Activated B cell treated with CpG ODN at 0.5 μM for 24 hours (primary cell): ENCODE results near the gene TRAF3IP3. TPM values are rescaled to one million over a fixed set of nuclear protein-coding genes. Genes with fewer than 3 reads are reported as not detected.

Source experiments
- ATAC-seq: fragments of 200-7000 bp; cut with Tn5 transposase; one replicate; pipeline ENCODE4 v1.10.0; 2021; ENCODE audit warnings: low read depth, mild to moderate bottlenecking, moderate library complexity
- CTCF ChIA-PET: fragments of 350-600 bp; sonication (Branson Sonifier 250); formaldehyde crosslinking; loops from one replicate; lab custom pipeline; 2021; ENCODE audit warnings: antibody characterized with exemption; lab: Charles Lee
- POLR2A ChIA-PET: fragments of 350-600 bp; sonication (Branson Sonifier 250); formaldehyde crosslinking; loops from one replicate; lab custom pipeline; 2021; ENCODE audit warnings: antibody characterized with exemption; lab: Charles Lee
- DNase-seq: peaks from one replicate; pipeline ENCODE4 v3.0.0; 2022
- H3K27ac Mint-ChIP-seq: one replicate; pipeline ENCODE4 v1.8.0; 2020; ENCODE audit warnings: mixed read lengths
- H3K27me3 Mint-ChIP-seq: one replicate; pipeline ENCODE4 v1.8.0; 2021; ENCODE audit warnings: mixed read lengths
- H3K36me3 Mint-ChIP-seq: one replicate; pipeline ENCODE4 v1.8.0; 2021; ENCODE audit warnings: low read depth, mixed read lengths
- H3K4me1 Mint-ChIP-seq: one replicate; pipeline ENCODE4 v1.8.0; 2021; ENCODE audit warnings: mixed read lengths
- H3K4me3 Mint-ChIP-seq: one replicate; pipeline ENCODE4 v1.8.0; 2020; ENCODE audit warnings: mild to moderate bottlenecking, mixed read lengths
- H3K9me3 Mint-ChIP-seq: one replicate; pipeline ENCODE4 v1.8.0; 2020; ENCODE audit warnings: mixed read lengths
- intact Hi-C: fragments of 100-400 bp; cut with micrococcal nuclease; formaldehyde crosslinking; loops from one replicate; pipeline ENCODE4 v1.15.1; 2024
- total RNA-seq: library from RNA; stranded (reverse); gene quantifications from 2 replicates; pipeline ENCODE4 v1.2.3, GENCODE V29; 2022
- TF ChIP-seq, protein P1 (sequence below): fragments of 200-600 bp; IDR thresholded peaks from one replicate; pipeline ENCODE4 v1.8.0; 2022; ENCODE audit warnings: antibody characterized with exemption, mild to moderate bottlenecking

TRAF3IP3 gene
- 158 and 166 TPM in 2 replicates for total RNA-seq

DNA sequence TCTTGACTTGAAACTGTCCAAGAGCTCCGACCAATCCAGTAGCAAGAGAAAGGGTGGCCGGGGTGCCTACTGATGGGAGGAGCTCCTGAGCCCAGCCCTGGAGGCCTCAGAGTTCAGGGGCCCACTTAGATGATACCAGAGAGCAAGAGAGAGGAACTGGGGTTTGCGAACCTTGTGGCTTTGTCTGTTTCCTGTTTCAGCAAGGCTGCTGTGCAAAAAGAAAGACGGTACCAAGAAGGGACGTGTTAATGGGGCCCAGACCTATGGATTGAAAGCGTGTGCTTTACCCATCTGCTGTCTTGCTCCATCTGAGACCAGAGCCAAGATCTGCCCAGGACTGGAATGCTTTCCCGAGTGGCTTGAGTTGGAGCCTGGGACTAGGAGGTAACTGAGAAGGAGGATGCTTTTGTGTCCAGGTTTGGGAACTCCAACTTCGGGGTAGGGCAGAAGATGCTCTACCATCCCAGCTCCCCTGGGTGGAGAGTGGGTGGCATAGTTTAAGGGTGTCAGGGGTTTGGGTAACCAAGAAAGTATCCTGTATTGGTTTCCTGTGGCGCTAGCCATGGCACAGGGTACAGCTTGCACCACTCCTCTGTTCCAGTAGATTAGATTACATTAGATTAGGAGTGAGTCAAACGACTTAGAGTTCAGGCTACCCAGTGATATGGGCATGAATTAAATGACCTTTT lies at the start of gene TRAF3IP3:
Gene TRAF3IP3, plus strand, starts transcription at position 128 of the 689 bp plus-strand sequence. CDS start 3,987 bp downstream, outside the sequence.
- ATAC-seq (peak; percentile 91), DNase-seq (peak; percentile 41)
- TF ChIP-seq, protein P1, sequence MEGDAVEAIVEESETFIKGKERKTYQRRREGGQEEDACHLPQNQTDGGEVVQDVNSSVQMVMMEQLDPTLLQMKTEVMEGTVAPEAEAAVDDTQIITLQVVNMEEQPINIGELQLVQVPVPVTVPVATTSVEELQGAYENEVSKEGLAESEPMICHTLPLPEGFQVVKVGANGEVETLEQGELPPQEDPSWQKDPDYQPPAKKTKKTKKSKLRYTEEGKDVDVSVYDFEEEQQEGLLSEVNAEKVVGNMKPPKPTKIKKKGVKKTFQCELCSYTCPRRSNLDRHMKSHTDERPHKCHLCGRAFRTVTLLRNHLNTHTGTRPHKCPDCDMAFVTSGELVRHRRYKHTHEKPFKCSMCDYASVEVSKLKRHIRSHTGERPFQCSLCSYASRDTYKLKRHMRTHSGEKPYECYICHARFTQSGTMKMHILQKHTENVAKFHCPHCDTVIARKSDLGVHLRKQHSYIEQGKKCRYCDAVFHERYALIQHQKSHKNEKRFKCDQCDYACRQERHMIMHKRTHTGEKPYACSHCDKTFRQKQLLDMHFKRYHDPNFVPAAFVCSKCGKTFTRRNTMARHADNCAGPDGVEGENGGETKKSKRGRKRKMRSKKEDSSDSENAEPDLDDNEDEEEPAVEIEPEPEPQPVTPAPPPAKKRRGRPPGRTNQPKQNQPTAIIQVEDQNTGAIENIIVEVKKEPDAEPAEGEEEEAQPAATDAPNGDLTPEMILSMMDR = no peak
- Mint-ChIP-seq H3K36me3 (peaks cover 33% of the 10 kb centered on the region), H3K4me1 (peaks cover 85% of the 10 kb centered on the region), H3K4me3 (peak within 1 kb of the TSS; percentile 96), H3K27me3 (no peaks in the 10 kb centered on the region), H3K9me3 (no peaks in the 10 kb centered on the region), H3K27ac (peak within 1 kb of the TSS; percentile 99)
- intact Hi-C loops = loop anchor here (1.0 to 5.0 kb wide), 6 partner anchors 9 to 1501 kb away; partner anchors contain the start of genes RCOR3 and UTP25
- CTCF ChIA-PET = interaction anchor here (0.8 to 11.3 kb wide), 8 partner anchors 8 to 72 kb away, joined by 3 to 88 read pairs (median 4); partner anchors contain the start of genes C1orf74 and UTP25
- POLR2A ChIA-PET = interaction anchor here (0.7 to 8.0 kb wide), 10 partner anchors 8 to 72 kb away, joined by 3 to 175 read pairs (median 8); partner anchors contain the start of genes C1orf74 and UTP25

- ATAC-seq = no peak
- Mint-ChIP-seq H3K36me3 (no peaks in the 10 kb centered on the region), H3K9me3 (no peaks in the 10 kb centered on the region), H3K4me3 (no peak overlapping the region), H3K27me3 (peaks cover 9% of the 10 kb centered on the region), H3K27ac (no peak overlapping the region), H3K4me1 (peaks cover 11% of the 10 kb centered on the region)
- intact Hi-C loops = no loop called here
- no peak for DNase-seq
- ChIA-PET POLR2A (no interaction called here), CTCF (no interaction called here)
- TF ChIP-seq, protein P1 = no peak
Measured at GRCh38 chr1:209706622-209707021, 49.2 kb upstream of the TRAF3IP3 start.

DNA sequence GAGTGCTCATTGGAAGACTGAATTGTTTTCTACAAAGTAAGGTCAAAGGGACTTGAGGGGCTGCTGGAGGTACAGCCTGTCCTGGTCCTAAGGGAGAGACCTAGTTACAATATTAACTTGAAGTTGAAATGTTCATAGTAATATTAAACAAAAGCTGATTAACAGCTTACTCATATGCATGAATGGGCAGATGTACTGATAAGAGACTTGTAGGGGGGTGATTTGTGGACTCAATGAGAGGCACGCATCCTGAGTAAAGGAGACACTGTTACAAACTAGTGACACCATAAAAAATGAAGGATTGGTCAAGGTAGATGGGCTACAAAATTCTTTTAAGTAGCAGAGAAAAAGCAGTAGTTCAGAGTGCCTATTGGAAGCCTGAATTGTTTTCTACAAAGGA lies 48.5 kb upstream of the TRAF3IP3 start:
- CTCF ChIA-PET = no interaction called here
- POLR2A ChIA-PET = no interaction called here
- Mint-ChIP-seq H3K27me3 (peaks cover 10% of the 10 kb centered on the region), H3K27ac (no peak overlapping the region), H3K9me3 (no peaks in the 10 kb centered on the region), H3K4me3 (no peak overlapping the region), H3K4me1 (peaks cover 11% of the 10 kb centered on the region), H3K36me3 (no peaks in the 10 kb centered on the region)
- DNase-seq (no peak), ATAC-seq (no peak)
- intact Hi-C loops = no loop called here
- TF ChIP-seq, protein P1 = no peak

- no peaks in the 10 kb centered on the region for H3K36me3 Mint-ChIP-seq
- ATAC-seq (no peak), DNase-seq (no peak)
- TF ChIP-seq, protein P1 = no peak
- intact Hi-C loops = no loop called here
- no peak overlapping the region for H3K4me3 Mint-ChIP-seq
- no peak overlapping the region for H3K27ac Mint-ChIP-seq
- POLR2A ChIA-PET = no interaction called here
- CTCF ChIA-PET = no interaction called here
- H3K9me3 Mint-ChIP-seq = no peaks in the 10 kb centered on the region
- H3K4me1 Mint-ChIP-seq = peaks cover 11% of the 10 kb centered on the region
- peaks cover 10% of the 10 kb centered on the region for H3K27me3 Mint-ChIP-seq
Measured at GRCh38 chr1:209708297-209708696, 47.6 kb upstream of the TRAF3IP3 start.

- Mint-ChIP-seq H3K27ac (no peak overlapping the region), H3K9me3 (no peaks in the 10 kb centered on the region), H3K27me3 (peaks cover 16% of the 10 kb centered on the region), H3K4me1 (no peaks in the 10 kb centered on the region), H3K4me3 (no peak overlapping the region), H3K36me3 (no peaks in the 10 kb centered on the region)
- ATAC-seq (no peak), DNase-seq (no peak)
- intact Hi-C loops = no loop called here
- CTCF ChIA-PET = no interaction called here
- POLR2A ChIA-PET = no interaction called here
- TF ChIP-seq, protein P1 = no peak
Measured at GRCh38 chr1:209710093-209710492, 45.8 kb upstream of the TRAF3IP3 start.
